ENCODE data around the gene CUEDC1.
"Not testable (repeated sequence)": the region's sequence is repeated elsewhere in the genome, so short reads cannot be mapped to it uniquely, and the experiment has no call there.

The CUEDC1 gene

DNA sequence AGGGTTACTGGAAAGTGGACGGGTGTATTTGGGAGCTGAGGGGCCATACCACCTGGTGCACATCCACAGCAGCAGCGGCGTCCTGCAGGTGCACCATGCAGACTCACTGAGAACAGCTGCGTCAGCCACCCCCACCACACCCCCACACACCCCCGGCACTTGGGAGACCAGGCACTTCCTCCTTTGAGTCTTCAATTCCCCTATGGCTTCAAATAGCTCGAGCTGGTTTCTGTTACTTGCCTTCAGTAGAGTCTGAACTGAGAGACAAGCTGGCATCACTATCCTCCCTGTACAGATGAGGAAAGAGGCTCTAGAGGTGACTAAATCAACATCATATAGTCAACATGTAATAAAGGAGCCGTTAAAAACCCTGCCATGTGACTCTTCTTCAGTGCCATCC is 15.4 kb downstream of the CUEDC1 start:
- DNase-seq (ENCODE audit: low read depth), result no peak

DNA sequence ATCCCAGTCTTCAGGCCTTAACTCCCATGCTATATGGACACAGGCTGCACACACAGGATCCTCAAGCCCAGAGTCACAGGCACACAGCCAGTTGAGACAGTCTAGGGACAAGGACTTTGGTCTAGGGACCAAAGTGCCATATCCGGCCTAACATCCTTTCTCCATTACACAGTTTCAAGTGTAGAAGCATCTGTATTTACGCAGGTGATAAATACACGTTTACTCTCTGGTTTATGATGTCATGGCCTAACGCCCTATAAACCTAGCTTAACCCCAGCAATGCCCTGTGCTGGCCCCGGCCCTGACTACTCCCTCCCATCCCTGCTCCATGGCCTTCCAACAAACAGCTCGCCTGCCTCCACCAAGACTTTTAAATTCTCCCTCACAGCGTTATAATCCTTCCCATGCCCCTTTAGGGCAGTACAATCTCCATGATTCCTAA is 17.1 kb downstream of the CUEDC1 start:
- no peak for DNase-seq (ENCODE audit: low read depth)

DNA sequence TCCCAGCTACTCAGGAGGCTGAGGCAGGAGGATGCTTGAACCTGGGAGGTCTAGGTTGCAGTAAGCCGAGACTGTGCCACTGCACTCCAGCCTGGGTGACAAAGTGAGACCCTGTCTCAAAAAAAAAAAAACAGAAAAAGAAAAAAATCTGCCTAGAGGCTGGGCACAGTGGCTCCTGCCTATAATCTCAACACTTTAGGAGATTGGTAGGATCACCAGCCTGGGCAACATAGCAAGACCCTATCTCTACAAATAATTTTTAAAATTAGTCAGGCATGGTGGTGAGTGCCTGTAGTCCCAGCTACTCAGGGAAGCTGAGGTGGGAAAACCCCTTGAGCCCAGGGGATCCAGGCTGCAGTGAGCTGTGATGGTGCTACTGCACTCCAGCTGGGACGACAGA is 17.7 kb downstream of the CUEDC1 start:
- no peak for DNase-seq (ENCODE audit: low read depth)

DNA sequence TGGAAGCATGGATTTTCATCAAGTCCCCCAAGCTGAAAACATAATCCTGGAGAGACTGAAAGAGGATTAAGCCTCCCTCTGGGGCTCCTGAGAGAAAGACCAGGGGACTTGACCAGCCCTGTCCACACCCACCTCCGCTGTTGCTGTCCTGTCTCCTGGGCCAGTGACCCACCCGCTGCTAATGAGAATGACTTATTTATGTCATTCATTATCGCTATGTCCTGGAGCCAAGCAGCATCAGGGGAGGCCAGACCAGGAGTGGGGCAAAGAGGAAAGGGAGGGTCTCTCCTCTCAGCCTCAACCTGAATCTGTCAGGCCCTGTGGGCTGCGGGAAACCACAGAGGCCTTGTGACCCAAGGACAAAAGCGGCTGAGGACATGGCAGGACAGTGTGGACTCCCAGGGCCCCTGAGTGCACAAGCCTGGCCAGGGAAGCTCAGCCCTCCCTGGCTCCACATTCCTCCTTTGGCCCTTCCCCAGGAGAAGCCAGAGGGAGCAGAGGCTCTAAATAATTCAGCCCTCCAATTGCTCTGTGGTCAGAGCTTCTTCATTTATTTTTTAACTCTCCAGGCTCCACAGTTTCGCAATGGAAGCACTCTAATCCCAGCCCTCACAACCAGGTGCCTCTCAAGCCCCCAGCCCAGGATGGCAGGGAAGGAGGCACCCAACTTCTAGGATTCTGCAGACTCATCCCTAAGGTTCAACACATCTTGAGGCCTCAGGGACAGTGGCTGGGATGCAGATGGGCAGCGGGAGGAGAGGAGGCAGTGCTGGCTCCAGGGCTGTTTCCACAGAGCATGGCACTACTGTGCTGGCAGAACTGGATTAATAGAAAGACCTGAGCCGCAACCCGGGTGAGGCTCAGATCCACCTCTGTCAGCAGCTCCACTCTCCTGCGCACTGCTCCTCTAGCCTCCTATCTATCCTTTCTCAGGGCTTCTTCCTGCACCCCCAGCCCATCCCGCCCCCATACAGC is 19.1 kb downstream of the CUEDC1 start:
- DNase-seq (ENCODE audit: low read depth), result no peak

DNA sequence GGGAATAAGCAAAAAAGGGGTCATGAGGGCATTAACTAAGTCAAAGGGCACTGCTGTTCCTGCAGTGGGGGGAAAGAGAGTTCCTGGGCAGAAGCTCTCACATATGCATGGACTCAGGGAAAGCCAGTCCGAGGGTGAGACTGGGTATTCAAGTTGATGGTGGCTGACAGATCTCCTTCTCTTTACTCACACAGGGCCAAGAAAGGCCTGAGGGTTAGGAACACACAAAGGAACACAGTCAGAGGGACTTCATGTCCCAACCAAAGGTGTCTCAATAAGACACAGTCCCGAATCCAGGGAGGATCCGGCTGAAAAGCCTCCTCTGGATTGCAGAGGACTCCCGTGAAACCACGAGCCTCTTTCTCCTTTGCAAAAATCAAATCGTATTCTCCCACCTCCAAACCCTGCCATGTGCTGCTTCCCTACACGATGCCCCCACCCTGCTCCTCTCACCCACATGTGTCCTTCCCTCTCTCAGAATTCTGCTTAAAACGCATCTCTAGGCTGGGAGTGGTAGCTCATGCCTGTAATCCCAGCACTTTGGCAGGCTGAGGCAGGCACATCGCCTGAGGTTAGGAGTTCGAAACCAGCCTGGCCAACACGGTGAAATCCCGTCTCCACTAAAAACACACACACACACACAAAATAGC is 23.6 kb downstream of the CUEDC1 start:
- no peak for DNase-seq (ENCODE audit: low read depth)

DNA sequence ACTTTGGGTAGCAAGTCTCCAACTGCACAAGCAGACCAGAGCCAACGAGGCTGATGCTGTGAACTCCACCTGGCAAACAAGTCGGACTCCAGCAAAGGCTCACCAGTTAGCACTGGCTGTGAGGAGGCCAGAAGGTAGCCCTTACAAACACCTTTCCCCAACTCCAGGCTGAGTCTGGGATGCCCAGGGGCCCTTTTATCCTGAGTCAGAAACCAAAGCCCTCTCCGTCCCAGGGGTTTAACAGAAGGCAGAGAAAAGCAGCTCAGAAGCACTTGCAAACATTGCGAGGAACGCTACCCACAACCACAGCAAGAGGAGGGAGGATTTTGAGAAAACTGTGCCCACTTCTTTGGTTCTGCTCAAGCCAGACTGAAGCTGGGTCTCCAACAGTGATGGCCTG is 25.0 kb downstream of the CUEDC1 start:
- no peak for DNase-seq (ENCODE audit: low read depth)

DNA sequence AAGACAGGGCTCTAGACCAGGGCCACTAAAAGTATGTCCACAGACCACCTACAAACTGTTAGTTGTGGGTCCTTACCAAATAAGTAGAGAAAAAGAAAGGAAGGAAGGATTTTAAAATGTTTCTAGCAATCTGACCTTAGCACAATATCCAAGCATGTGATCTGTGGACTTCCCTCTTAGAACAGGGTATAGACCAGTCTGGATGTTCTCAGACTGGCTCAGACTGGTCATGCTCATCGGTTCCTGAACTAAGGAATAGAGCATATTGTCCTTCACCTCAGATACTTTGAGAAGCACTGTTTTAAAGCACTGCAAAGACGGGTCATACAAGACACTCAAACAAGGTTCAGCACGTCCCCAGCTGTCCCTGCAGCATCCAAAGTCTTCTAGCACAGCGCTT is 25.8 kb downstream of the CUEDC1 start:
- DNase-seq (ENCODE audit: low read depth), result no peak

DNA sequence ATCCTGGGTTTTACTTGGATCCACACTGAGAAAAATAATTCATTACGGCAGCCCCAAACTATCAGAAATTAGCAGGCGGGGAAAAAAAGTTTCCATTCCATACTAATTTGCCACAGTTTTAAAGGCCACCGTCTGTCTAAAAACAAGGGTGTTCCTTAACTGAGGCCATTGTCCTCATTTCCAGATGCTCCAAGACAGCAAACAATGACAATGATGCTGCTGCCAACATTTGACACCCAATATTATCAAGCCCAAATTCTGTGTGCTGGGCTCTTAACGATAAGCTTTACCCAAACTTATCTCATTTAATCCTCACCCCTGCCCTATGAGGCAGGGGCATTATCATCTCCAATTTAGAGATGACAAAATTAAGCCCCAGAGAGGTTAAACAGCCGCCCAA is 26.3 kb downstream of the CUEDC1 start:
- DNase-seq (ENCODE audit: low read depth), result no peak

DNA sequence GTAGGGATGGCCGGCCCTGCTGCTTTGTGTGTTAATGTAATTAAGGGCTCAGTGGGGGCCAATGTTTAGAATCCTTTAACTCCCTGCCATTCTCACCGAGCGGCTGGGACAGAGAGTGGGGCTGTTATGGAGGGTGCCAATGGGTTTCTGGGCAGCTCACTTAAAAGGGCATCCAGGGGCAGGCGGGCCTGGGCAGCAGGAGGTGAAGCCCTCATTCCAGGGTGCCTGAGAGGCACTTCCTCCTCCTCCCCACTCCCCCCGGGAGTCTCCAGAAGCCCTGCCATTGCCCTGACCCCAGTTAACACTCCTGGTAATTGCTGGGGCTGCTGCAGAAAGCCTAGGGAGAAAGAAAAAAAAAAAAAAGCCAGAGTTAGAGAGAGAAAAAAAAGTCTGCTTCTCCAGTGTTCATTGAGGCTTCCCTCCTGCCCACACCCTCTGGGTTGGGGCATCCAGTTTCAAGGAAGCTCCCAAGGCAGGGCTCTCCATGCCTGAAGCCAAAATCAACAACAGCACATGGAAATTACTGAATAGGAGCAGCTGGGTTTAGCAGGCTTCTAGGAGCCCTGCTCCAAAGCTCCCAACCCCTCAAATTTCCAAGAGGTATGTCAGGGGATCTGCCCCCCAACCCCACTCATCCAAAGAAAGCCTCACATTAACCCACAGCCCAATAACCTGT is 28.0 kb downstream of the CUEDC1 start:
- DNase-seq (ENCODE audit: low read depth), result no peak

DNA sequence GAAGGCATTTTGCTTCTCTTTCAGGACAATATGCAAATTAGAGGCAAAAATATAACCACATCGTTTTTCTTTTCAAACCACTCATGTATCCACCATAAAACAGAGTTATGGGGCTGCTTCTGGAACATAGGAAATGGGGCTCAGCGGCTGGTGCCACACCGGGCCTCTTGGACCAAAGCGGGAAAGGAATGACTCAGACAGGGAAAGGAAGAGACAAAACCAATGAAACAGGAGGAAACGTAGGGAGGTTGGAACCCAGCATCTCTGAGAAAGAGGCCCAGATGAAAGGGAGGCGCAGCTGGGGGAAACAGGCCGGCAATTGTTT is 28.5 kb downstream of the CUEDC1 start:
- DNase-seq (ENCODE audit: low read depth), result no peak

DNA sequence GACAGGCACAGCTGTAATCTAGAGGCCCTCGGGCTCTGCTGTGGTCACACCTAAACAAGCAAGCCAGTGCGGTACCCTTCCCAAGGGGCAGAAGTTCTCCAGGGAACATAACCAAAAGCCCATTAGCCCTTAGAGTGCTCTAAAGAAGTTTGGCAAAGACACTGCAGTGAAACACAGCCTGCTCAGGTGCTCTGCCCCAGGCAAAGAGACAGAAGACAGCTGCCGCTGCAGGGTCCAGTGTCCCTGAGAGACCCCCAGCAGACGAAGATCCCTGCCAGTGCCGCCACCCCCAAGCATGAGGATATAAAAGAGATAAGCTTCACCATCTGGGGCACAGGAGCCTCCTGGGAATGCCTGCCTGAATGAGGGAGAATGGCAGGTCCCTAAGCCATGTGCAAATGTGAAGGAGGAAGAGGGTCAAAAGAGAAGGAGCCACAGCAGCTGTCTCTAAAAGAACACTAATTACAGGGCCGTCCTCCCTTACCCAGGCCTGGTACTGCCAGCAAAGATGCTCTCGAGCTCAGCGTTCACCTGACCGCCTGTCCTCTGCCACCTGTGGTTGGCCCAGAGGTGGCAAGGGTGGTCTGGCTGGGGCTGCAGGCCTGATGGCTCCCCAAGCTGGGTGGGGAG is 29.7 kb downstream of the CUEDC1 start:
- DNase-seq (ENCODE audit: low read depth), result no peak

DNA sequence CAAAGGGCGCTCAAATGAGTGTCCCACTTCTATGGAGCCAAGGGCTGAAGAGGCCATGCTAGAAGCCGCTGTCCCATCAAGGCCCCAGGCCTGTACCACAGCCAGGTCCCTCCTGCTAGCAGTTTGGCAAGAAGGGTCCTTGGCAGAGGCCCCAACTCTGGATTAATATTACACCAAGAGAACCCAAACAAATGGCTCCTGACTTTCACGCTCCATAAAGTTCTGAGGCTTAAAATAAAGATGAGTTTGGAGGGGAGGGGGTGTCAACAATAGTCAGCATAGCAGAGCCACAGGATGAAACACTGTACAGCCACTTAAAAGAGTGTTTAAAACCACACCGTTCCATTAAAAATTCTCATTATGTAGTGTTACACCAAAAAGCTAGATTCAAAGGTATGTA is 30.5 kb downstream of the CUEDC1 start:
- DNase-seq (ENCODE audit: low read depth), result no peak

DNA sequence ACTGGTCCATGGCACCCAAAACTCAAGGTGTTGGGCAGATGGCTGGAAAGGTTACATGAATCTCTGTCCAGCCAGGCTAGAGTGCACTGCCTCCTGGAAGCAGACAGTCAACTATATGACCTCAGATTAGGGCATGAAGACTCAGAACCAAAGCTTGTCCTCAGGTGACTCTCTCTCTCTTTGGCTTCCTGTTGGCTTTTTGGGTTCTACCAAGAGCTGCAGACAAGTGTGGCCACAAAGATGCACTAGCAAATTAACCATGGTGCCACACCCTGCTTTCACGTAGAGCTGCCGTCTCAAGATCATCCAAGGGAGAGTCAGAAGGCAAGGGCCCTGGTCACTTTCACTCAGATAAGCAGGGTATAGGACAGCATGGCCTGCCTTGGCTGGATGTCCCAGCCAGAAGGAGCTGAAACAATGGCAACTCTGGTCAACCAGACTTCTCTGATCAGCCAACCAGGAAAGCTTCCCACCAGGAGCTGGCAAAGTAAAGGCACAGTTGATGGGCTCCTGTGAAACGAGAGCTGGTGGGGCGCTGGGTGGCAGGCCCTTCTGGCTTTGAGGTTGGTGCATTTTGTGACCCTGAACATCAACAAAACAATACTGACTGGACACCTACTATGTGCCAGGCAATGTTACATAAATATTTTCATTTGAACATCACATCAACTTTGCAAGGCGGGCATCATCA is 31.9 kb downstream of the CUEDC1 start:
- DNase-seq (ENCODE audit: low read depth), result no peak

DNA sequence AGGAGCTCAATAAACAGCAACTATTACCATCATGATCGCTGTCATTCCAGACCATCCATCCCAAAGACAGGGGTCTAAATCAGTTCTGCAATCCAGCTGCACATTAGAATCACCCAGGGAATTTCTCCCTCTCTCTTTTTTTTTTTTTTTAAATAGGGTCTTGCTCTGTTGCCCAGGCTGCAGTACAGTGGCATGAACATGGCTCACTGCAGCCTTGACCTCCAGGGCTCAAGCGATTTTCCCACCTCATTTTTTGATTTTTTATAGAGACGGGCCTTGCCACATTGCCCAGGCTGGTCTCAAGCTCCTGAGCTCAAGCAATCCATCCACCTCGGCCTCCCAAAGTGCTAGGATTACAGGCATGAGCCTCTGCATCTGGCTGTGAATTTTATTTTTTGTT is 32.5 kb downstream of the CUEDC1 start:
- DNase-seq (ENCODE audit: low read depth), result not testable (repeated sequence)

DNA sequence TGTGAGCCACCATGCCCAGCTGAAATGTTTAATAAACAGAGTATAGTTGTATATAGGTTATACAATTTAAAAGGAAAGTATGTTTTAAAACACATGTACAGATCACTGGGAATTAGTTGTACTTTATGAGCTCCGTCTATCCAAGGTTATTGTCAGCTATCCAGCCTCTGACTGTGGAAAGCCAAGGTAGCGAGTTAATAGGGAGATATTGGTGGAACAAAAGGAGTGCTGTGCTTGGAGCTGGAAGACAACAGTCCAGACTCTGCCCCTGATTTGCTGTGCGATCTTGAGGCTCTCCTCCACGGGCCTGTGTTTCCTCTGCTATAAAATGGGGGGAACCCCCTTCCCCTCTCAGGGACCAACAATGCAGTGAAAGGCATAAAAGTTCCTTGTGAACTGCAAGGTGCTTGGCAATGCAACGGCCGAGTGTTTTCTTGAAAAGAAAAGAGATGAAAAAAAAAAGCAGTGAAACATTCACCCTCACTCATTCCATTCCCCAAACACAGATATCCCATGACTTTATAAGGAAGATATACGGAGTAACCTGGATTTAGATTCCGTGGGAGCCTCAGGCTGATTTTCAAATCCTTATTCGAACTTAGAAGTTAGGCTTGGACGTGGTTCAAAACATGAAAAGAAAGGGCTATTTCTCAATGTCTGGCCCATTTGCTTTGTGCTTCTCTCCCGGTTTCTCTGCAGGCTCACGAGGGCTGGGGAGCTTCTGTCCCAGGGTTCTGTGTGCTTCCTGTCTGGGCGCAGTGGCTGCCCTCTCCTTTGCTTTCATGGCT is 34.1 kb downstream of the CUEDC1 start:
- no peak for DNase-seq (ENCODE audit: low read depth)

DNA sequence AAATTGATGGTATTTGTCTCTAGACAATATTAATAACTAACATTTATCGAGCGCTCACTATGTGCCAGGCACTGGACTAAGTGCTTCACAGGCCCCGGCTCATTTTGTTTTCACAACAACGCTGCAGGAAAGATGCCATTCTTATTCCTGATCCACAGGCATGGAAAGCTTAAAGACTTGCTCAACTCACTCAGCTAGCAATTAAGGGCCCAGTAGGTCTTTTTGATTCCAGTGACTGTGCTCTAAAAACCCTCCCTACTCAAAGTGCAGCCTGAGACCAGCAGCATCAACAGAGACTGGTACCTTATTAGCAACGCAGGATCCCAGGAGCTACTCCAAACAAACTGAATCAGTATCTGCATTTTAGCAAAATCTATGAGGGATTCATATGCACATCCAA is 35.3 kb downstream of the CUEDC1 start:
- DNase-seq (ENCODE audit: low read depth), result no peak

DNA sequence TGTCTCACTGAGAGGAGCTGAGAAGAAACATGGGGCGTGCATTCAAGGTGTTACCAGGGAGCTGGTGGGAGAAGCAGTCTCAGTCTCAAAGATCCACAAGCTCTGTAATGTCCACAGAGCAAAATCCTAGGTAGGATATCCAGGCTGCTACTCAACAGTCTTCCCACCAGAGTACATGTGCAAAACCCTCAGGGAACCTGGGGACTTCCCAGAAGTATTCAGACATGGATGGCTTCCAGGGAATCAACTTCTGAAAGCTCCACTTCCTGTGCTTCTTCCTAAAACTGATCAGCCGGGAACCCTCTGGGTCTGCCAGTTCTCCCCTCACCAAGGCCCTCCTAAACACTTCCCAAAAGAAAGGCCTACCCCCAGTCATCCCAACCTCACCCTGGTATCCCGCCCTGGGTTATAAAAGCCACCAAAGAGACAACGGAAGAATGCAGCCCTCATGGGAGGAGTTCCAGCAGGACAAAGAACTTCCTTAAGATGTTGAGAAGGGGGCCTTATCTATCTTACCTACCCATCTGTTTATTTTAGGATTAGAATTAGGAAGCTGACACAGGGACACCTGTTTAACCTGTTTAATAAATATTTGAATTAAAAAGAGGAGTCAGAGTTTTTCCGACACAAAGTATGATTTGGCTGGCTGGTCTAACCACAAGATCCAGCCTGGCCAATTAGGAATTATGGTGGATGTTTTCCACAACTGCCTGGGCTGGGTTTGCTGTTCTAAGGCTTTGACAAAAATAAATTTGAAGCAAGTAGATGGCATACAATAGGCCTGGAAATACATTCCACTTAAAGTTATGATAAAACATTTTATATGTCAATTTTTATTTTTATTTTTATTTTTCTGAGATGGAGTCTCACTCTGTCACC is 37.0 kb downstream of the CUEDC1 start:
- DNase-seq (ENCODE audit: low read depth), result no peak

DNA sequence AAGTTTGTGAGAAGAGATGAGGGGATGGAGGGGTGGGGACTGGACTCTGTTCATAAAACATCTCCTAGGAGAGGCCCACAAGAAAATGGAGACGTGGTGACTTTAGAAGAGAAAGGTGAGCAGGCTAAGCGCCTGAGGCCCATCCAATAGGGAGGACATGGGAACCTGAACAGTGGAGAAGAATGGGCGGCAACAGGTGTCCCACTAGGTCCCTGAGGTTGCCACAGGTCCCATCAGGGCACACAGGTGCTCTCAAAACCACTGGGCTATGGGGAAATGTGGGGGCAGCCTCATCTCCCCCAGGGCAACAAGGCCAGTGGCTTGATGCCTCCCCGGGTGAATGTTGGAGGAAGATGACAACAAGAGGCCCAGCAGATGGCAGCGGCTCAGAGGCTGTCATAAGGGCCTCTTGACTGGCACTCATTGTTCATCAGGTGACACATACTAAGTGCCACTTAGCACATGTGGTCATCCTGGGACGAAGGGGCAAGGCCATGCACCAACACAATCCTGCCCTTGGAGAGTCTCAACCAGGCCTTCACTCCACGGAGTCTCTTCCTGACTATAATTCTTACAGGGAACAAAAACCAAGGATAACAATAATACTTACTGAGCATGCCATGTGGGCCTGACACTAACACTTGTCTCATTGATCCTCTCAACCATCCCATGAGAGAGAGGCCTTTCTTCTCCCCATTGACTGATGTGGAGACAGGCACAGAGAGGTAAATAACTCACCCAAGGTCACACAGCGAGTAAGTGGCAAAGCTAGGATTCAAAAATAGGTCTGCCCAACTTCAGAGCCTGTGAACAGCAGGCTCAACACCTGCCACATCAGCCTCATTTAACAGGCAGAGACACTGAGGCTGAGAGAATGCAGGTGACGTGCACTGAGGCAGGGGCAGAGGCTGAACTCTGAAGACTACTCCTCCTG is 38.0 kb downstream of the CUEDC1 start:
- DNase-seq (ENCODE audit: low read depth), result no peak

Measured in activated T-helper 1 cell treated with Interleukin-2 at 50 U/mL for 16 hours (primary cell).